HepG2 (cell line): ENCODE data around the gene KLF13. TPM values are rescaled to one million over a fixed set of nuclear protein-coding genes. Genes with fewer than 3 reads are reported as not detected.

ENCODE experiments used
- BHLHE40 ChIP-seq: IDR thresholded peaks from 2 replicates; pipeline ENCODE4 v1.6.1; 2011; ENCODE audit warnings: low read length, improper control_type of control experiment
- DMAP1 ChIP-seq: IDR thresholded peaks from 2 replicates; pipeline ENCODE4 v1.6.1; 2016
- ETV5 ChIP-seq: IDR thresholded peaks from 2 replicates; pipeline ENCODE4 v1.6.1; 2018; ENCODE audit warnings: missing biosample characterization, missing genetic modification reagents, inconsistent platforms, borderline replicate concordance
- GATA4 ChIP-seq: sonication (generic); IDR thresholded peaks from 2 replicates; pipeline ENCODE4 v1.6.1; 2016; ENCODE audit warnings: antibody characterized with exemption, low read depth, borderline replicate concordance
- GATAD2A ChIP-seq: IDR thresholded peaks from 2 replicates; pipeline ENCODE4 v1.6.1; 2016
- HDAC2 ChIP-seq: sonication (generic); formaldehyde crosslinking; IDR thresholded peaks from 2 replicates; pipeline ENCODE4 v1.4.0; 2020; ENCODE audit warnings: missing genetic modification reagents
- HNRNPL ChIP-seq: fragments of 200-400 bp; formaldehyde crosslinking; IDR thresholded peaks from 2 replicates; pipeline ENCODE4 v1.6.1; 2017; ENCODE audit warnings: mild to moderate bottlenecking, low read depth, low read length
- HOXA5 ChIP-seq: sonication (generic); formaldehyde crosslinking; IDR thresholded peaks from 2 replicates; pipeline ENCODE4 v1.4.0; 2020; ENCODE audit warnings: missing genetic modification reagents
- IKZF1 ChIP-seq: fragments of 450-650 bp; IDR thresholded peaks from 2 replicates; pipeline ENCODE4 v1.7.1; 2016
- JUND ChIP-seq: sonication (generic); formaldehyde crosslinking; IDR thresholded peaks from 2 replicates; pipeline ENCODE4 v1.8.0; 2022; ENCODE audit warnings: mild to moderate bottlenecking, missing genetic modification reagents
- MAFK ChIP-seq, 2 experiments: IDR thresholded peaks in 1 of 2; conservative IDR thresholded peaks in 1 of 2; 2 replicates each; pipeline ENCODE4 v1.6.1; 2011; ENCODE audit warnings: improper control_type of control experiment in 2 of 2, low read length in 2 of 2
- MYC ChIP-seq: sonication (generic); formaldehyde crosslinking; IDR thresholded peaks from 2 replicates; pipeline ENCODE4 v1.9.0; 2021; ENCODE audit warnings: missing genetic modification reagents, borderline replicate concordance
- POGZ ChIP-seq: sonication (generic); formaldehyde crosslinking; IDR thresholded peaks from 2 replicates; pipeline ENCODE4 v1.4.0; 2020; ENCODE audit warnings: mild to moderate bottlenecking, missing genetic modification reagents
- POLR2AphosphoS5 ChIP-seq: IDR thresholded peaks from 2 replicates; pipeline ENCODE4 v1.6.1; 2012; ENCODE audit warnings: low read depth, low read length
- SMC3 ChIP-seq: IDR thresholded peaks from 2 replicates; pipeline ENCODE4 v1.6.1; 2011; ENCODE audit warnings: low read length, improper control_type of control experiment
- SOX13 ChIP-seq, 3 experiments: fragments of 450-650 bp in 1 of 3; sonication (generic) in 1 of 3; formaldehyde crosslinking in 1 of 3; IDR thresholded peaks in 2 of 3; conservative IDR thresholded peaks in 1 of 3; 2 replicates each; pipeline versions ENCODE4 v1.5.0 to v1.6.1; 2016 to 2020; ENCODE audit warnings: antibody characterized with exemption in 1 of 3, mild to moderate bottlenecking in 1 of 3, missing compliant biosample characterization in 1 of 3, missing genetic modification reagents in 1 of 3, moderate library complexity in 1 of 3
- SP5 ChIP-seq: IDR thresholded peaks from 2 replicates; pipeline ENCODE4 v1.6.1; 2016; ENCODE audit warnings: low read depth, borderline replicate concordance
- TBX3 ChIP-seq: fragments of 450-650 bp; IDR thresholded peaks from 2 replicates; pipeline ENCODE4 v1.6.1; 2017; ENCODE audit warnings: antibody characterized with exemption, mild to moderate bottlenecking, inconsistent platforms, borderline replicate concordance
- TRIM24 ChIP-seq: sonication (generic); formaldehyde crosslinking; IDR thresholded peaks from 2 replicates; pipeline ENCODE4 v1.8.0; 2022; ENCODE audit warnings: mild to moderate bottlenecking, missing genetic modification reagents
- ZFAT ChIP-seq: sonication (generic); formaldehyde crosslinking; conservative IDR thresholded peaks from 2 replicates; pipeline ENCODE4 v1.8.1; 2023; ENCODE audit warnings: missing genetic modification reagents, inconsistent platforms
- ZNF33B ChIP-seq: sonication (generic); formaldehyde crosslinking; IDR thresholded peaks from 2 replicates; pipeline ENCODE4 v1.5.1; 2020; ENCODE audit warnings: mild to moderate bottlenecking, missing genetic modification reagents
- ZNF343 ChIP-seq: sonication (generic); formaldehyde crosslinking; IDR thresholded peaks from 2 replicates; pipeline ENCODE4 v1.4.0; 2020; ENCODE audit warnings: mild to moderate bottlenecking, missing genetic modification reagents
- ZNF567 ChIP-seq: sonication (generic); formaldehyde crosslinking; IDR thresholded peaks from 2 replicates; pipeline ENCODE4 v1.8.1; 2023; ENCODE audit warnings: mild to moderate bottlenecking, missing genetic modification reagents, borderline replicate concordance
- ZNF607 ChIP-seq: sonication (generic); formaldehyde crosslinking; IDR thresholded peaks from 2 replicates; pipeline ENCODE4 v1.5.1; 2020; ENCODE audit warnings: missing genetic modification reagents, mild to moderate bottlenecking, borderline replicate concordance
- polyA plus RNA-seq, 8 experiments: library from polyadenylated mRNA; depleted of rRNA in 3 of 8; stranded (reverse) in 7 of 8; unstranded in 1 of 8; fragments of >200 nt; fragmentation: Illumina TruSeq in 4 of 8; extraction: Trizol in 4 of 8; gene quantifications; 2 replicates each; pipeline versions ENCODE4 v1.2.1 to v1.2.3, GENCODE V29; 2011 to 2016; ENCODE audit warnings: low read depth in 4 of 8, missing spikeins in 1 of 8, mixed read lengths in 1 of 8; ENCODE audit not compliant: insufficient read depth in 1 of 8
- total RNA-seq, 5 experiments: library from RNA; depleted of rRNA; stranded (reverse); fragments of >200 nt; fragmentation: Illumina TruSeq; extraction: Trizol; gene quantifications; 2 replicates each; pipeline ENCODE4 v1.2.3, GENCODE V29; 2016; ENCODE audit warnings: low read depth in 1 of 5
- TF ChIP-seq, protein P1 (sequence below): sonication (generic); formaldehyde crosslinking; IDR thresholded peaks from 2 replicates; pipeline ENCODE4 v1.5.1; 2020; ENCODE audit warnings: mild to moderate bottlenecking, missing genetic modification reagents, borderline replicate concordance
- TF ChIP-seq, protein P2 (sequence below): sonication (generic); formaldehyde crosslinking; IDR thresholded peaks from 2 replicates; pipeline ENCODE4 v1.9.0; 2021; ENCODE audit warnings: missing genetic modification reagents, borderline replicate concordance

KLF13 gene
- total and polyA plus RNA-seq, 2 of the 13 experiments (the other 11 are each of a cell fraction or from before 2014, with no cell fraction given): 16.8 to 25.1 TPM

DNA sequence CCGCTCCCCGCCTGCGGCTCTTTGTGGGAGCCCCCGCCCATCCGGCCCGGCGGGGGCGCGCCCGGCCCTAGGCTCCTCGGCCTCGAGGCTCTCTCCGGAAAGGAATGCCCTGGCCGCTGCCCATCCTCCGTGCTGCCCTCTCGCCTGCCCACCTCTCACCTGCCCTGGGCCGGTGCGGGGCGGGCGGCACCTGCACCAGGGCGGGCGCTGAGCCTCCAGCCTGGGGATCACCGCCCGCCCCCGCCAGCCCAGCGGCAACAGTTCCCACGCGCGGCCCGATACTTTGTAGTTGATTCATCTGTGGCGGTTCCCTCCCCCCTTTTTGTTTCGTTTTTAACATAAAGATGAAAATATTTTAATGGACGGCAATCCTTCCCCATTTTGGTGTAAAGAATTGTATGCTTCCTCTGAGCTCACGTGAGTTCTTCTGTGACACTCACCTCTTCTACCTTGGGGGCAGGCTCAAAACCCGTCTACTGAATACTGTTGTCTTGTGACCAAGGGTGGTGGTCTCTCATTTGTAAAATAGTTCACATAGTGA lies 1.9 kb downstream of the KLF13 start (continued):
- TF ChIP-seq, protein P1, sequence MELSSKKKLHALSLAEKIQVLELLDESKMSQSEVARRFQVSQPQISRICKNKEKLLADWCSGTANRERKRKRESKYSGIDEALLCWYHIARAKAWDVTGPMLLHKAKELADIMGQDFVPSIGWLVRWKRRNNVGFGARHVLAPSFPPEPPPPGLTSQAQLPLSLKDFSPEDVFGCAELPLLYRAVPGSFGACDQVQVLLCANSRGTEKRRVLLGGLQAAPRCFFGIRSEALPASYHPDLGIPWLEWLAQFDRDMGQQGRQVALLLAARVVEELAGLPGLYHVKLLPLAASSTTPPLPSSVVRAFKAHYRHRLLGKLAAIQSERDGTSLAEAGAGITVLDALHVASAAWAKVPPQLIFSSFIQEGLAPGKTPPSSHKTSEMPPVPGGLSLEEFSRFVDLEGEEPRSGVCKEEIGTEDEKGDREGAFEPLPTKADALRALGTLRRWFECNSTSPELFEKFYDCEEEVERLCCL (CRISPR knock-in tag): no peak
- TF ChIP-seq HNRNPL (0 out of 2 replicates have a peak, but pooled peaks have one; percentile 41), DMAP1 (CRISPR knock-in tag) (peak; percentile 28; the same call in 1 of the 2 replicates), ETV5 (CRISPR knock-in tag) (no peak), POGZ (CRISPR knock-in tag) (no peak), IKZF1 (no peak), GATA4 (no peak), HOXA5 (CRISPR knock-in tag) (no peak), JUND (CRISPR knock-in tag) (no peak), MYC (CRISPR knock-in tag) (peak; percentile 35; the same call in 1 of the 2 replicates), ZNF33B (CRISPR knock-in tag) (no peak), ZNF567 (CRISPR knock-in tag) (no peak), HDAC2 (CRISPR knock-in tag) (no peak), ZNF343 (CRISPR knock-in tag) (no peak), POLR2AphosphoS5 (no peak), TRIM24 (no peak), MAFK (conservative IDR thresholded peaks at IDR 0.05 in 1 of 2, IDR thresholded peaks at IDR 0.05 in 1 of 2; ENCODE audit: low read length in 2 of 2) (no peak), BHLHE40 (peak; percentile 36), SOX13 (IDR thresholded peaks at IDR 0.05) (no peak), SOX13 (CRISPR knock-in tag; conservative IDR thresholded peaks at IDR 0.05 in 1 of 2, IDR thresholded peaks at IDR 0.05 in 1 of 2) (no peak), SMC3 (no peak), ZFAT (no peak), TBX3 (no peak), GATAD2A (CRISPR knock-in tag) (no peak), SP5 (CRISPR knock-in tag) (no peak), ZNF607 (CRISPR knock-in tag) (no peak)
- TF ChIP-seq, protein P2, sequence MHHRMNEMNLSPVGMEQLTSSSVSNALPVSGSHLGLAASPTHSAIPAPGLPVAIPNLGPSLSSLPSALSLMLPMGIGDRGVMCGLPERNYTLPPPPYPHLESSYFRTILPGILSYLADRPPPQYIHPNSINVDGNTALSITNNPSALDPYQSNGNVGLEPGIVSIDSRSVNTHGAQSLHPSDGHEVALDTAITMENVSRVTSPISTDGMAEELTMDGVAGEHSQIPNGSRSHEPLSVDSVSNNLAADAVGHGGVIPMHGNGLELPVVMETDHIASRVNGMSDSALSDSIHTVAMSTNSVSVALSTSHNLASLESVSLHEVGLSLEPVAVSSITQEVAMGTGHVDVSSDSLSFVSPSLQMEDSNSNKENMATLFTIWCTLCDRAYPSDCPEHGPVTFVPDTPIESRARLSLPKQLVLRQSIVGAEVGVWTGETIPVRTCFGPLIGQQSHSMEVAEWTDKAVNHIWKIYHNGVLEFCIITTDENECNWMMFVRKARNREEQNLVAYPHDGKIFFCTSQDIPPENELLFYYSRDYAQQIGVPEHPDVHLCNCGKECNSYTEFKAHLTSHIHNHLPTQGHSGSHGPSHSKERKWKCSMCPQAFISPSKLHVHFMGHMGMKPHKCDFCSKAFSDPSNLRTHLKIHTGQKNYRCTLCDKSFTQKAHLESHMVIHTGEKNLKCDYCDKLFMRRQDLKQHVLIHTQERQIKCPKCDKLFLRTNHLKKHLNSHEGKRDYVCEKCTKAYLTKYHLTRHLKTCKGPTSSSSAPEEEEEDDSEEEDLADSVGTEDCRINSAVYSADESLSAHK (CRISPR knock-in tag): no peak
